Measurements from ENCODE around the gene ARHGDIA.
A peak's percentile ranks its signal among the peaks of the same experiment; 100 is the strongest.

ARHGDIA gene

DNA sequence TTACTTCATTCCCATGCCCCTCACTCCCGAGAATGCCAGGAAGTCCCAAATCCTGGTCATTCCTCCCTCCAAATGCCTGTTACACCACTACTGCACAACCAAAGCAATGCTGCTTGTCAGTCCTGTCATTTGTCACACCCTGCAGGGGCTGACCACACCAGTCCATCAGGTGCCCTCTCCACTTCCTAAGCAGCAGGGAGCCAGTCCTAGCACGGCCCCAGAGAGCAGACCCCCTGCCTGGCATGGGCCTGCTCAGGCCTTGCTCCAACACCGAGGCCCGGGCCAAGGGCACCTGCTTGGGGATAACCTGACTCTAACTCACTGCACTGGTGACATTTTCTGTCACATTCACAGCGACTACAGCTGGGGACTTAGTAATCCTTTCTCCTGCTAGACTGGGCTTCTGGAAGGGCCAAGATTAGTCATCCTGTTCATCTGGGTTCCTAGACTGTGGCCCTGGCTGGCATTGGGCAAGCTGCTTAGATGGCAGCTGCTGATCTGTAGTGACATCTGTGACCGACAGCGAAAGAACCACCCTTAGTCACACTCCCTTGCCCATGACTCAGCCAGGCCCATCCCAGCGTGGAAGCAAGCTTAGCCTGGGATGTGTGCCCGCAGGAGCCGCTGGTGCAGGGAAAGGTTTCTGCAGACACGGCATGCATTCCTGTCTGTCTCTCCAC lies 14.9 kb upstream of the ARHGDIA start:
- no peak for DNase-seq

DNA sequence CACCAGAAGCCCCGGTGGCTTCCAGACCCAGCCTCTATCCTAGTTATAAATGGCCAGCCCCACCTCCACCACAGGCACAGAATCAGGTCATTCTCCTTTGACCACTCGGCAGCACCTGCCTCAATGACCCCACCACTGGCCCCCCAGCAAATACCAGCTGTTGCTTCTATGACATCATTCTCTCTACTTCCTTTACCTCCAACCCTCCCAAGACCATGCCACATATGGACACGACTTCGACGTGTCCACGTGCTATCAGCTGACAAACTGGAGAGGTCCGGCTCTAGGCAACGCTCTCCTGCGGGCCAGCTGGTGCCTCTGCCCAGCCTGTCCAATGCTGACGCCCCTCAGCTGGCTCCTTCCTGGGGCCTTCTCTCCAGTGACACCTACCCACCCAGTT lies 14.3 kb upstream of the ARHGDIA start:
- no peak for DNase-seq

DNA sequence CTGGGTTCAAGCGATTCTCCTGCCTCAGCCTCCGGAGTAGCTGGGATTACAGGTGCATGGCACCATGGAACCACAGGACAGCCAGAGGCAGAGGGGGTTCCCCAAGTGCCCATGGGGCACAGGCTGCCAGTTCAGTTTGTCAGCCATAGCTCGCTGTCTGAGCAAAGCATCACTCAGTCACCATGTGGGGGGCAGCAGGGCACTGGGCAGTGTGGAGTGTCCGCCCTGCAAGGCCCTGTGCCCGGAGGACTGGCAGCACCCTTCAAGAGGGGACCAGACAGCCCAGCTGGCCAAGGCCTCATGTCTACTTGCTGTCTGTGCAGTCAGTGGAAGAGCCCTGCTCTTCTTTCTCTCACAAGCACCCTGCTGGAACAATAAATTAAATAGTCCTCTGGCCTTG lies 13.8 kb upstream of the ARHGDIA start:
- no peak for DNase-seq

DNA sequence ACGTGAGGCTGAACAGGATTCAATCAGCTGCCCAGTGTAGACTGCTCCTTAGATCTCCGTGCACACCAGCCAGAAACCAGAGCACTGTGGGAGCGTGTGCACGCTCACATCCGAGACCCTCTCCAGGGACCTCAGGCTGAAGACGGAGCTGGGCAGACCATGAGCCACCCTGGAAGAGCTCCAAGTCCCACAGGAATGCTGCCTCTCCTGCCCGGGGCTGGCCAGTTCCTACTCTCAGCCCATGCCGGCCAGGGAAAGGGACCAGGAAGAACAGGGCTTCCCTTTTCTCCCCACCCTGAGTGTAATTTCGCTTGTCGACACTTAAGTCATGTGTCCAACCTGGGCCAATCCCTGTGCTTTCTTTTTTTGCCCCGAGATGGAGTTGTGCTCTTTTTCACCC lies 13.4 kb upstream of the ARHGDIA start:
- DNase-seq, result no peak

DNA sequence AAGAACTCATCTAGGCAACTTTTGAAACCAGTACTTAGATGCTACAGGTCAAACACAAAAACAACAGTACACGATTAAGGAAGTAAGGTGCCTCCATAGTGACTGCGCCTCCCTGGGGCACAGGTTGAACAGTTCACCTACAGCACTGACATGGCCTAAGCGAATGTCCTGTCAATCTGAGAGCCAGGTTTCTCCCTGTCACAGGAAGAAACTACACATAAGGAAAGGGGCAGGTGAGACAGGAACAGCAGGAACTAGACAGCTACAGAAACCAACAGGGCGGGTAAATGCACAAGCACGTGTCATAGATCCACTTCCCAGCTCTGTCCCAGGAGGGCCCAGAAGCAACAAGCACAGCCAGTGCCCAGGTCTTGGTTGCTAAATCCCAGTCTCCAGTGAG lies 8.0 kb upstream of the ARHGDIA start:
- no peak for DNase-seq

DNA sequence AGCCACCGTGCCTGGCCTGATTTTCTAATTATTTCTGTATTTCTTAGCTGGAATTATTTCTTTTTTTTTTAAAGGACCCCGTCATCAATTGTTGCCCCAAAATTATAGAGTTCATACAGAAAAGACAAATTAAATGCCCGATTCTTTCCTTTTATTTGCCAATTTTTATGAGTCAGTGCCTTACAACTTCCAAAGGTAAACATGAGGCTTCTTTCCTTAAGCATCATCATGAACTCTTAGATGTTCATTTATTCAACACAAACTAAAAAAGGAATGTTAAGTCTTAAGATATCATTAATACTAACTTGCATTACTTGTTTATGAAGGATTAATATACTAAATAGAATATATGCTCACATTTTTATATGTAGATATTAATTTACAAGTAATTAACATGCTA lies 7.2 kb upstream of the ARHGDIA start:
- DNase-seq, result no peak

DNA sequence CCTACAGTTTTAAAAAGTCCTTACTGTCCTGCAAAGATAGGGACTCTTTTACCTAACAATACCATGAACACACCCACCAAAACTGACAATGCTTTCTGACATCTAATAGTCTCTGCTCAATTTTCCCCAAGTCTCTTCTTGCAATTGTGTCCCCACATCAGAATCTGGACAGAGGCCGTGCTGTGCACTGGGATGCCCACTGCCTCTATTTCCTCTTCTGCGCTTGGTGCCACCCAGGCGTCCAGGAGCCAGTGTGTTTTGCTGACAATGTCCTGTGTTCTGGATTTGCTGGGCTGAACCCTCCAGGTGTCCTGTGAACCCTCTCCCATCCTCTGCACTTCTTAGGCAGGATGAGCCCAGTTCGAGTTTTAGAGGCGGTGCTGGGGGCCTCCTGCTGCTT lies 6.4 kb upstream of the ARHGDIA start:
- DNase-seq, result no peak

DNA sequence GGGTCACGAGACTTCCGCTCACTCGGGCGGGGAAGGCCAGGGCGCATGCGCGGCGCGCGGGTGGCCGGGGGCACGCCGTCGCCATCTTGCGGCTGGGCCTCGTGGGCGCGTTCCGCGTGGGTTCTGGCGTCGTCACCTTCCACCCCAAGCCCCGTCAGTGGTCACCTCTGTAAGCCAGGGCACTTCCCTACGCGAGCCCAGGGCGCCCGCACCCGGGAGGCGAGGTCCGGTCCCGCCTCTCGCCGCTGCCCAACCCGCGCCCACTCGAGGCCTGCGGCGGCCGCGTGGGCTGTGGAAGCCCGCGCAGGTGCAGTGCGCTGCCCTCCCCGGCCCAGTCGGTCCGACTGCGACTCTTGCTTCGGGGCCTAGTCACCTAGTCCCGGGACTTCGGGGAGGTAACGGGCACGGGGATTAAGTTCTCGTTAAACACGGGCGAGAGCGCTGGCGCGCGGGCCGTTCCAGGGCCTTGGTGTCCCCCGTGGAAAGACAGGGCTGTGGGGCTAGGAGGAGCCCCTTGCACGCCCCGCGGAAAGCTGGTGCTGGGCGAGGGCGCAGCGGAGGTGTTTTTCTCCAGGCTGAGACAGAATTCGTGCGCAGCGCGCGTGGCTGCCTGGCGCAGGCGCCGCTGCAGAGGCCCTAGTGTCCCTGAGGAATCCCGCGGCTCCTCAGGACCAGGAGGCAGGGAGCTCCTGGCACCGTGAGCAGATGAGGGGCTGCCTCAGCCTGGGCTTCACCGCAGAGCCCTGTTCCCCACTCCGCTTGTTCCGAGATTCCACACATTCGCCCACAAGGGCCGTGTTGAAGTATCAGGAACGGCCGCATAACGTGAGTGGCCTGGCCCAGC lies 472 bp upstream of the ARHGDIA start:
- peak; percentile 97 for DNase-seq

DNA sequence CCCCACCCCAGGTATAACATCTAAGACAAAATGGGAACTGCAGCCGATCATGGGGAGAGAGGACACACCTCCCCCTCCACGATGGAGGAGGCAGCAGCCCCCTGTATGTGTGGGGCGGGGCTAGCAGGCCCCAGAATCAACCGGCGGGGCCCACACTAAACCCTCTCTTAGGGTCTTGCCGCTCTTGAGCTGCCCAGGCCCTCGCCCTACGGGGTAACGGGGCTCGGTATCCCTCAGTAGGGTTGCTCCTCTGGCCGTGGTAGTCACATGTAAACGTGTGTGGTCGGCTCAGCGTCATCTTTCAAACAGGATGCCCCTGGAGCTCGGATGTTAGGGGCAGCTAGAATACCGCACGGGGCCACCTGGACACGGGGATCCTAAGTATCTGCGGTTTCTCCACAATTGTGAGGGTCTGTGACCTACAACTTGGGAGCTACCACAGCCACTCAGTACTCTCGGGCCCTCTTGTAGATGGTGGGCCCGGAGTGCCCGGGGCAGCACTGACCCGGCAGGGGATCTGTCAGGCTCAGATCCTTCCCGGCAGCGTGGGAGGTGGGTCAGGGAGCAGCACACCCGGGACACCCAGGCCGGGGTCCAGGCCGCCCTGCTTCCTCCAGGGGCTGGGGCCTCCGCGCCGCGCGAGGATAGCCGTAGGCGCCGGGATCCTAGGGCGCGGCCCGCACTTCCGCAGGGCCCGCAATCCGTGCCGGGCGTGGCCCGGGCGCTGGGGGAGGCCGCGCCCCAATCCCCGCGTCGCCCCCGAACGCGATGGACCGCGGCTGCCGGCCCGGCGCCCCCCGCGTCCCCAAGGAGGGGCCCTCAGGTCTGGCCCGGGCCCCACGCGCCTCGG lies 781 bp downstream of the ARHGDIA start:
- peak; percentile 52 for DNase-seq

DNA sequence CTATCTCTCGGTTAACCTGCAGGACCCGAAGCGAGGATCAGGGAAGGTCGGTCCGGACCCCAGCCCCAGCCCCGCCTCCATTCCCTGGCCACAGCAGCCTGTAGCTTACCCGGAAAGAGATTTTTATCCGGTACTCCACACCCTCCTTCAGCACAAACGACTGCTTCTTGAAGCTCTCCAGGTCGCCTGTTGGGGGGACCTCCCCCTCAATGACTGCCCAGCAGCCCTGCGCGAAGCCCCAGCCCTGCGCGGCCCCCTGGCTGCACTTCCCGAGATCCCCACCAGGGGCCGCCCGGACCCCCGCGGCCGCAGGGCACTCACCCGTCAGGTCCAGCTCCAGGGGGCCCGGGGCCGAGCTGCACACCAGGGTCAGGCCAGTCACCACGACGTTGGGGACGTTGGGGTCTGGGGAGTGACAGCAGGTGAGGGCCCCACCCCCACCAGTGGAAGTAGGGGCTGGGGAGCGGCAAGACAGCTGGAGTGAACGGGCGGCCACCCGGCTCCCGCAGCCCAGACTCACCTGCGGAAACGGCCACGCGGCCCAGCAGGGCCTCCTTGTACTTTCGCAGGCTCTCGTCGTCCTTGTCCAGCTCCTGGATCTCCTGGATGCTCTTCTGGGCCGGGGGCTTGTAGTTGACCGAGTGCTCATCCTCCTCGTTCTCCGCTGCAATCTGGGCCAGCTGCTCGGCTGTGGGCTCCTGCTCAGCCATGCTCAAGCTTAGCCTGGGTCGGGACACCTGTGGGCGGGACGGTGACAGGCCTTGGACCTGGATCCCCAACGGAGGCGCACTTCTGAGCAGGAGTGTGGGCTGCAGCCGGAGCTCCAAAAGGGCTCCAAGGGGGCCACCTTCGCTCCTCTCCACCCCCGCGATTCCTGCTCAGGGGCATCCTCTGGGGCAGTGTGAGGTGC lies 1.7 kb downstream of the ARHGDIA start:
- peak; percentile 43 for DNase-seq

DNA sequence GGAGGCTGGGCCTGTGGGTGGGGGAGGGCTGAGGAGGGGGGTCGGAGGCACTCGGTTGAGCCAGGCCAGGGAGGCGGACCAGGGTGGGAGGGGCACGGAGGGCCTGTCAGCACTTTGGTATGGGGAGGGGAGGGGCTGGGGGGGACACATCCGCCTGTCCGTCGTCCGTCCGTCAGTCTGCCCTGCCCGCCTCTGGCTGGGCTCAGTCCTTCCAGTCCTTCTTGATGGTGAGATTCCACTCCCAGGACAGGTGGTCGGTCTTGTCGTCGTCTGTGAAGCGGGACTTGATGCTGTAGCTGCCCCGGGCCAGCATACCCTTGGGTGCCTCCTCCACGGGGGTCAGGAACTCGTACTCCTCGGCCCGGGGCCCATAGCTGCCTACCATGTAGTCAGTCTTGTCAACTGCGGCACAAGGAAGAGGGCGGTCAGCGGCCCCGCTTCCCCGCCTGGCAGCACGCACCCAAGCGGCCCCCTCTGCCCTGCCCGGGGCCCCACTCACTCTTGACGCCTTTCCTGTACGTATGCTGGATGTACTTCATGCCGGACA lies 2.4 kb downstream of the ARHGDIA start:
- no peak for DNase-seq

DNA sequence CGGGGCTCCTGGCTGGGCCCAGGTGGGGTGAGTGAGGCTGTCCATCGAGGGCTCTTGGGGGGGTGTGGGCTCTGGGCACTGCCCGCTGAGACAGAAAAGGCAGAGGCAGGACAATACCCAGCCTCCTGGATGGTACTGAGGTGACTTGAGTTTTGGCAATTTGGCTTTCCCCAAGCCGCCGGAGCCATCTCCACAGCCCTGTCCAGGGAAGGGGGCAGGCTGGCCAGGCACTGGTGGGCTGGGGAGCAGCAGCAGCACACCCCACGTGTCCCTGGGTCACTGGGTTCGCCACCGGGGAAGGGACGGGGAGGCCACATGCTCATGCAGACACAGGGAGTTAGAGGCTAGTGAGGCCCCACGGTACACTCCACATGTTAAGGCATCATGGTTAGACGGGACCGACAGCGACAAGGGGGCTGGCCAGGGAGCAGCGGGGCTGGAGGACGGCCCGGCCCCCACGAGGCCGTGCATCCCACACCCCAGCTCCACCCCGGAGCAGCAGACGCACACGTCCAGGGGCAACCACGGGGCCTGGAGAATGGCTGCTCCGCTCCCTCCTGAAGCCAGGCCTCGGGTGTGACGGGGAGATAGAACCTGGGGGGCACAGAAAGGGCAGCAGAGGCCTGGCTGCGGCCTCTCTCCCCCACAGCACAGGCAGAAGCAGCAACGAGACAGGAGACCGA lies 3.0 kb downstream of the ARHGDIA start:
- DNase-seq, result no peak

DNA sequence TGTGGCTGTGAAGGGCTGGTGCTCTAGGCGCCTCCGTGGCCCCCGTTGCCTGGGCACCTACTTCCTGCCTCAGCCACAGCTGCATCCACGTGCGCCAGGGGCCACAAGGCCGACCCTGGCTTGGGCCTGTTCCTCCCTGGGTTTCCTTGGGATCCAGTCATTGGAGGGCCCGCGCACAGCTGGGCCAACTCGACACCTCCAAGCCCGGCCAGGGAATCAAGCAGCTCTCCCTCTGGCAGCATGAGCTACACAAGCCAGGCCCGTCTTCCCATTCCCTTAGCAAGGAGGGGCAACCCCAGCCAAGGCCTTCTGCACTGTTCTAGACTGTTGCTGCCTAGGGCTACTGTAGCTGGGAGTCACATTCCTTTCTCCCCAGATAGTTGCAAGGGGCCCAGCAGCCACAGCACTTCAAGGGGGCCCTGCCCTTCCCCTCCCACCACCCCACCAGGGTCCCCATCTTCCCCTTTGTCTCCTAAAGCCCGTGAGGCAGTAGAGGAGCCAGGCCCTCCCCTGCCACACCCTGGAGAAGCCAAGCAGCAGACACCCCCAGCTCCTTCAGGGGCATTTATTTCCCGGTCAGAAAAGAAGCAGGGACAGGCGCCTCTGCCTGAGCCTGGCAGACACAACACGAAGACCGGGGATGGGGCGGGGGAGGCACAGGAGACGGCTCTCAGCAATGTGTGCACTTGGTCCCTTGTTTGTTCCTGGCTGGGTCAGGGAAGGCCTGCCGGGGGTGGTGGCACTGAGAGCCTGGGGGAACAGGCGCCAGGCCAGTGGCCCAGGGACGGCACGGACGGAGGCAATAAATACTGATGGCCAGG lies 3.8 kb downstream of the ARHGDIA start:
- DNase-seq, result peak; percentile 29

DNA sequence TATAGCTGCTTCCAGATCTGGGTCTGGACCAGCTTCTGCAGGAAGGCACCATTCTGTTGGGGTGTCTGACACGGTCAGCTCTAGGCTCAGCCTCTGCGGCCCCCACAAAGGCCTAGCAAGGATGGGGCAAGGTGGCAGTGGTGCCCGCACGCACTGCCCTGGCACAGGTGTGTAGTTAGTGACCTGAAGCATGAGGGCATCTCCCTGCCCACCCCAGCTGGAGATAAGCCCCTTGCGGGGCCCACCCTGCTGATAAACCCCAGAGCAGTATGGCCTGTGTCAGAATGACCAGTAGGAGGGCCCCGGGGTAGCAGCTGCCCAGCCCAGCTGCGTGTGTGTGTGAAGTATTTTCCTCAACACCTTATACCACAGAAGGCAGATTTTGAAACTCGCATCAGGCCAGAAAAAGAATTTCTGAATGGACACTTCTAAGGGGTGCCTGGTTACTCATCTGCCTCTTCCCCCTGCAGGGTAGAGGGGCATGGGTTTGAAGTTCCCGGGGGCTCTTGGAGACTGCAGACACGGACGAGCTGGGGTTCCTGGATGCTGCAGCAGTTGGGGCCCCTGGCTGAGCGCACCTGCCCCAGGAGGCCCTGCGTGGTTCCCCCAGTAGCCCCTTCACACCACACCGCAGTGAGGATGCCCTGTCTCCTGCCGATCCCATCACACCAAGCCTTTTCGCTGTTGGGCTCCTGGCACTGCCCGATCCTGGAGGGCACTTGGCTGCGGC lies 4.5 kb downstream of the ARHGDIA start:
- DNase-seq, result no peak

DNA sequence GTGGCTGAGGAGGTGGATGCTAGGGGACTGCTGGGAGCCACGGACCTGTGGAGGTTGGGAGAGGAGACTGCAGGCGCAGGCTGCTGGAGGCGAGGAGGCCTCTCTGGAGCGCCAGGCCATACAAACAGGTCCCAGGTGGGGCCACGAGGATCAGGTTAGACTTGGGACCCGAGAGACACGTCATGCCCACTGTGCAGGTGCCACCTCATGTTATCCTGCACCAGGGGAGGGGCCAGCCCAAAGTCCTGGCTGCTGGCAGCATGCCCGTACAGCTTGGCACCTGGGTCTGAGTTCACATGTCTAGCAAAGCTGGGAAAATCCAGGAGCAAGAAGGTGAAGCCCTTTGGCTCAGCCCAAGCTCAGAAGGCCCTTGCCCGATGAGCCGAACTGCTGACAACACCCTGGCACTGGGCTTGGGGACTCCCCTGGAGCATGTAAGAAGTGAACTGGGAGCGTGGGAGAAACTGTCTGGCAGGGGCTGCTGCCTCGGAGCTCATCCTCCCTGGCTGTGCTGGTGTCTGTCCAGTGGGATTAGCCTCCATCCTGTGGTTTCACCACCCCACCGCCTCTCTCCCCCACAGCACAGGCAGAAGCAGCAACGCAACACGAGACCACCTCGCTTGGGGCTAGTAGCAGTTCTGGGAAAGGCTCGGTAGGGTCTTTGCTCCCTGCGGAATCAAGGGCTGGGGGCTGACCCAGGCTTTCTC lies 5.3 kb downstream of the ARHGDIA start:
- DNase-seq, result no peak

DNA sequence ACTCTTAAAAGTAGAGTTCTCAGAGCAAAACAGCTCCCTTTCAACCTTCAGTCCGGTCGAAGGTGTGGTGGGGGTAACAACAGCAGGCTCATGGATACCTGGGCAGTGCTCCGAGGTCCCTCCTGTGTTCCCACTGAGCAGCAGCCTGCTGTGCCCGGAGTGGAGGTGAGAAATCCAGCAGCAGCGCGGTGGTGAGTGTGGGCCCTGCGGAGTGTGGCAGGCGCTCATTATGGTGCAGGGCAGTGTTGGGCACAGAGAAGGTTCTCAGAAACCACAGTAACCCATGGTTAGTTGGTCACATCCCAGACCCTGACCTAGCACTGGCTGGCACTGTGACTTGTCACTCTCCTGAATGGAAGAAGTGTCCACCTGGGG lies 5.8 kb downstream of the ARHGDIA start:
- no peak for DNase-seq

DNA sequence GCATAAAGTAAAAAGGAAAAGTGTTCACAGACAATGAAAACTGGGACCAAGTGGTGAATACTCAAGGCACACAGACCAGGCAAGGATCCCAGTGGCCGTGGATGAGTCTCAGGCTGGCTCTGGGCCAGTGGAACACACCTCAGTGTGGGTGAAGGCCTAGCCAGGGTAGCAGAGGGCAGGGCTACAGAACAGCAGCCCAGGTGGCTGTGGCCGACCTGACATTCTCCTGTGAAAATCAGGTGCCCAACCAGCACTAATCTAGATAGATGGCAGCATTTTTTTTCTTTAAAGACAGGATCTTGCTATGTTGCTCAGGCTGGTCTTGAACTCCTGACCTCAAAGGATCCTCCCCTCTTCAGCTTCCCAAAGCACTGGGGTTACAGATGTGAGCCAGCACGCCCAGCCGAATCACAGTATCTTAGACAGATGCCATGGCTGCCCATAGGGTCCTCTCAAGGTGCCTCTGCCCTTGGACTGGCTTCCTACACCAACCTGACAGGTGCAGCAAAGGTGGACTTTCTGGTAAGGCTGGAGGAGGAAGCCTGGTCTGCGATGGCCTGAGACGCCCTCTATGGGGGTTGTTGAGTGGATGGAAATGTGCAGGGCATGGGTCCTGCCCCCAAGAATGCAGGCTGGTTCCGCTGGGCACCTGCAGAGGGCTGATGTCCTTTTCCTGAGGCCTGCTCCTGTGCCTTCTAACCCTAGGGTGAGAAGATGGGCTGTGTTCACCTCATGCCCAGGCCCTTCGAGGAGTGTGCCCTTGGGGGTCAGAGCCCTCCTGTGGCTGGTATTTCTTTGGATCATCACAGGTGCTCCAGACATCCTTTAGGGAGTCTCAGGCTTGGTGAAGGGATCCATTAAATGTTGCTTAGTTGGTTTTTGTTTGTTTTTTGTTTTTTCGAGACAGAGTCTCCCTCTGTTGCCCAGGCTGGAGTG lies 7.0 kb downstream of the ARHGDIA start:
- DNase-seq, result no peak

DNA sequence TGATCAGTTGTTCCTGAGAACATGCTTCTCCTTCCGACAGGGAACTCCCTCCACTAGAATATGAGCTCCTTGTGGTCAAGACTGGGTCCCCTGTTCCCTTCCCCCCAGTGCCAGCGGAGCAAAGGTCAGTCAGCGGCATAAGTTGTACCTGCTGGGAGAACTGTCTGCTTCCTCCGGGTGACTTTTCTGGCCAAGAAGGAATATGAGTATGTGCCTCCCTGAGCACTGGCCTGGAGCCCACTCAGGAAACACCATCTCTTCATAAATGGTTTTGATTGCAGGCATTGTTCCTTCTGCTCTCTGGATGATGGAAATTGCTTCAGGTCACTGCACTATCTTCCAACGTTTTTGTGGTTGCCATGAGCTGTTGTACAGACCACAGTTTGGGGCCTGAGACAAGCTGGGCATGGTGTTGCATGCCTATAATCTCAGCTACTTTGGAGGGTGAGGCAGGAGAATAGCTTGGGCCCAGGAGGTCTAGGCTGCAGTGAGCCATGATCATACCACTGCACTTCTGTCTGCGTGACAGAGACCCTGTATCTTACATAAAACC lies 7.9 kb downstream of the ARHGDIA start:
- no peak for DNase-seq

All from CD4-positive, alpha-beta T cell treated with Interleukin-17A for 4 hours (primary cell).